Tibial artery (tissue), 4 donors: ENCODE data around the gene CHEK2.

Source experiments
- DNase-seq, 2 donors: peaks; one replicate each; pipeline ENCODE4 v3.0.0-alpha.2; 2019
- H3K27ac ChIP-seq, 2 donors: fragments of 200-600 bp; sonication (generic) in 1 of 2; 1 replicate in 1 of 2; 2 replicates in 1 of 2; pipeline ENCODE4 v1.5.1; 2018 to 2019; ENCODE audit warnings: mild to moderate bottlenecking in 1 of 2
- H3K27me3 ChIP-seq, 2 donors: fragments of 200-600 bp; sonication (generic) in 1 of 2; one replicate each; pipeline versions ENCODE4 v1.5.1 to v1.6.0; 2016 to 2019
- H3K36me3 ChIP-seq, 3 donors: fragments of 200-600 bp; sonication (generic) in 2 of 3; one replicate each; pipeline ENCODE4 v1.5.1; 2016 to 2019; ENCODE audit warnings: mild to moderate bottlenecking in 2 of 3
- H3K4me1 ChIP-seq, 4 donors: fragments of 200-600 bp; sonication (generic) in 2 of 4; 1 replicate in 3 of 4; 2 replicates in 1 of 4; pipeline ENCODE4 v1.5.1; 2016 to 2019
- H3K4me3 ChIP-seq, 2 donors: fragments of 200-600 bp; sonication (generic) in 1 of 2; 1 replicate in 1 of 2; 2 replicates in 1 of 2; pipeline ENCODE4 v1.5.1; 2018 to 2019; ENCODE audit warnings: mild to moderate bottlenecking in 2 of 2
- H3K9me3 ChIP-seq, 3 donors: fragments of 200-600 bp; sonication (generic) in 1 of 3; one replicate each; pipeline ENCODE4 v1.5.1; 2016 to 2019
- intact Hi-C: fragments of 100-400 bp; cut with DNase I; formaldehyde crosslinking; loops from one replicate; pipeline ENCODE4 v1.15.0; 2023; ENCODE audit warnings: low total_unique reads
- TF ChIP-seq, protein P1 (sequence below), 2 experiments: fragments of 200-600 bp in 1 of 2; fragments of 450-650 bp in 1 of 2; IDR thresholded peaks; one replicate each; pipeline ENCODE4 v1.5.1; 2017 to 2019; ENCODE audit warnings: antibody characterized with exemption in 2 of 2, mild to moderate bottlenecking in 1 of 2, moderate library complexity in 1 of 2

The CHEK2 gene

DNA sequence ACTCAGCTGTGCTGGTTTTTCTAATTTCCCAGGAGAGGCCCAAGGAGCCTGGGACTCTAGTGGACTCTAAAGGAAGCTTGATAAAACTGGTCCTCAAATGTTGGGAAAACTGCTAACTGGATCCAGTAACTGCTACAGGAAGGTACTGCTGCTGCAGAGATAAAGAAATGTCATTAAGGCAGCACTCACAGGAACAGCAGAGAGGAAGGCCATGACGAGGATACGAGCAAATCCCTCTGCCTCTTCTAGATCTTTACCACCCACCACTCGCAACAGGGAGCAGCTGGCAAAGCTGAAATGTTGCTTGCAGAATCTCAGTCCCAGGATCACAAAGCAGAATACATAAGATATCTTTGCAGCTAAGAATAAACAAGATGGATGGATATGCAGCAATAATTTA lies 85.4 kb downstream of the CHEK2 start:
- no peak for DNase-seq
- H3K4me3 ChIP-seq: no peak overlapping the region
- no peaks in the 10 kb centered on the region for H3K4me1 ChIP-seq
- TF ChIP-seq, protein P1, sequence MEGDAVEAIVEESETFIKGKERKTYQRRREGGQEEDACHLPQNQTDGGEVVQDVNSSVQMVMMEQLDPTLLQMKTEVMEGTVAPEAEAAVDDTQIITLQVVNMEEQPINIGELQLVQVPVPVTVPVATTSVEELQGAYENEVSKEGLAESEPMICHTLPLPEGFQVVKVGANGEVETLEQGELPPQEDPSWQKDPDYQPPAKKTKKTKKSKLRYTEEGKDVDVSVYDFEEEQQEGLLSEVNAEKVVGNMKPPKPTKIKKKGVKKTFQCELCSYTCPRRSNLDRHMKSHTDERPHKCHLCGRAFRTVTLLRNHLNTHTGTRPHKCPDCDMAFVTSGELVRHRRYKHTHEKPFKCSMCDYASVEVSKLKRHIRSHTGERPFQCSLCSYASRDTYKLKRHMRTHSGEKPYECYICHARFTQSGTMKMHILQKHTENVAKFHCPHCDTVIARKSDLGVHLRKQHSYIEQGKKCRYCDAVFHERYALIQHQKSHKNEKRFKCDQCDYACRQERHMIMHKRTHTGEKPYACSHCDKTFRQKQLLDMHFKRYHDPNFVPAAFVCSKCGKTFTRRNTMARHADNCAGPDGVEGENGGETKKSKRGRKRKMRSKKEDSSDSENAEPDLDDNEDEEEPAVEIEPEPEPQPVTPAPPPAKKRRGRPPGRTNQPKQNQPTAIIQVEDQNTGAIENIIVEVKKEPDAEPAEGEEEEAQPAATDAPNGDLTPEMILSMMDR (IDR thresholded peaks at IDR 0.05): no peak
- intact Hi-C loops: no loop called here
- H3K27ac ChIP-seq: no peak overlapping the region
- H3K9me3 ChIP-seq: no peaks in the 10 kb centered on the region
- H3K27me3 ChIP-seq: no peaks in the 10 kb centered on the region
- H3K36me3 ChIP-seq: no peaks in the 10 kb centered on the region

DNA sequence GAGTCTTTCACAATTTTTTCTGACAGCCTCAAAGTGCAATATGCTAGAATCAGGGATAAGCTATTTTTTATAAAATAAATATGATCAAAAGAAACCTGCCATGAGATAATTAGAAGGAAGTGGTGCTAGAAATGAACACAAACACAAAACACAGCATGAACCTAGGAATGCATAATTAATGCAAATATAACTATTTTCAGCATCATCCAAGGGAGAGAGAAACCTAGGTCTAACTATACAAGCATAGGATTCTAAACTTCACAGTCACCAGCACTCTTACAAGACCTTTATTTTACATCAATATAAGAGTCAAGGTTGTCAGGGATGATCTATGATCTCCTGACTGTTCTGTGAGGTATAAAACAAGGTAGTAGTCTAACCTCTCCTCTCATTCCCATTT lies 91.2 kb downstream of the CHEK2 start:
- DNase-seq: no peak
- TF ChIP-seq, protein P1 (IDR thresholded peaks at IDR 0.05): no peak
- intact Hi-C loops: no loop called here
- no peaks in the 10 kb centered on the region for H3K9me3 ChIP-seq
- no peak overlapping the region for H3K27ac ChIP-seq
- no peaks in the 10 kb centered on the region for H3K27me3 ChIP-seq
- H3K4me1 ChIP-seq: no peaks in the 10 kb centered on the region
- H3K4me3 ChIP-seq: no peak overlapping the region
- H3K36me3 ChIP-seq: no peaks in the 10 kb centered on the region

DNA sequence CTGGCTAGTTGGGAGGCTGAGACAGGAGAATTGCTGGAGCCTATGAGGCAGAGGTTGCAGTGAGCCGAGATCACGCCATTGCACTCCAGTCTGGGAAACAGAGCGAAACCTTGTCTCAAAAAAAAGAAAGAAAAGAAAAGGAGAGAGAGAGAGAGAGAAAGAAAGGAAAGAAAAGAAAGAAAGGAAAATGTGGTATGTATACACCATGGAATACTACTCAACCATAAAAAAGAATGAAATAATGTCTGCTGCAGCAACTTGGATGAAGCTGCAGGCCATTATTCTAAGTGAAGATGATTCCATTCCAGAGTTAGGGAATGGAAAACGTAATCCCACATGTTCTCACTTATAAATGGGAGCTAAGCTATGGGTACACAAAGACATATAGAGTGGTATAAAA lies 92.8 kb downstream of the CHEK2 start:
- TF ChIP-seq, protein P1 (IDR thresholded peaks at IDR 0.05): no peak
- Histone ChIP-seq H3K36me3 (no peaks in the 10 kb centered on the region), H3K4me3 (no peak overlapping the region), H3K27me3 (no peaks in the 10 kb centered on the region), H3K9me3 (no peaks in the 10 kb centered on the region), H3K4me1 (no peaks in the 10 kb centered on the region), H3K27ac (no peak overlapping the region)
- DNase-seq: no peak
- intact Hi-C loops: no loop called here

DNA sequence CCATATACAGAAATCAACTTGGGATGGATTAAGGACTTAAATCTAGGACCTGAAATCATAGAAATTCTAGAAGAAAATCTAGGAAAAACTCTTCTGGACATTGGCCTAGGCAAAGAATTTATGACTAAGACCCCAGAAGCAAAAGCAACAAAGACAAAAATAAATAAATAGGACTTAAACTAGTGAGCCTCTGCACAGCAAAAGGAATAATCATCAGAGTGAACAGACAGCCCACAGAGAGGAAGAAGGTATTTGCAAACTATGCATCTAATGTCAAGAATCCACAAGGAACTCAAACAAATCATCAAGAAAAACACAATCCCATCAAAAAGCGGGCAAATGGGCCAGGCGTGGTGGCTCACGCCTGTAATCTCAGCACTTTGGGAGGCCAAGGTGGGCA lies 94.4 kb downstream of the CHEK2 start:
- Histone ChIP-seq H3K36me3 (no peaks in the 10 kb centered on the region), H3K4me1 (no peaks in the 10 kb centered on the region), H3K27me3 (no peaks in the 10 kb centered on the region), H3K27ac (no peak overlapping the region), H3K4me3 (no peak overlapping the region), H3K9me3 (no peaks in the 10 kb centered on the region)
- intact Hi-C loops: no loop called here
- TF ChIP-seq, protein P1 (IDR thresholded peaks at IDR 0.05): no peak
- DNase-seq: no peak

DNA sequence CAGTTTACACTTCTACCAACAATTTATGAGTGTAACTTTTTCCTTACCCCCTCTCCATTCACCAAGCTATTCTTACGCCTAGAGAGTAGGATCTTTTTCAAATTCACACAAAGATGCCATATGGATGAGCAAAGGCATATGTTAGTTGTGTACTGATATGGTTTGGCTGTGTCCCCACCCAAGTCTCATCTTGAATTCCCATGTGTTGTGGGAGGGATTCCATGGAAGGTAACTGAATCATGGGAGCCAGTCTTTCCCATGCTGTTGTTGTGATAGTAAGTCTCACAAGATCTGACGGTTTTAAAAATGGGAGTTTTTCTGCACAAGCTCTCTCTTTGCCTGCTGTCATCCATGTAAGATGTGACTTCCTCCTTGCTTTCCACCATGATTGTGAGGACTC lies 102.3 kb downstream of the CHEK2 start:
- Histone ChIP-seq H3K36me3 (no peaks in the 10 kb centered on the region), H3K9me3 (no peaks in the 10 kb centered on the region), H3K27ac (no peak overlapping the region), H3K4me1 (no peaks in the 10 kb centered on the region), H3K27me3 (no peaks in the 10 kb centered on the region), H3K4me3 (no peak overlapping the region)
- TF ChIP-seq, protein P1 (IDR thresholded peaks at IDR 0.05): no peak
- DNase-seq: no peak
- intact Hi-C loops: no loop called here
